NT2/D1 (cell line): ENCODE results near the gene ATL3.

ENCODE experiments used
- SUZ12 ChIP-seq: IDR thresholded peaks from 2 replicates; pipeline ENCODE4 v1.6.1; 2011; ENCODE audit not compliant: insufficient read length, insufficient read depth; ENCODE audit errors: extremely low read depth
- ZNF274 ChIP-seq: IDR thresholded peaks from 2 replicates; pipeline ENCODE4 v1.6.1; 2011; ENCODE audit warnings: mild to moderate bottlenecking, low read depth, low read length

- TF ChIP-seq SUZ12 (no peak), ZNF274 (no peak)
These were observed 39.5 kb upstream of the ATL3 start for GRCh38 chr11:63710476-63711217.
